Cardiac muscle cell (in vitro differentiated cells and primary cell): ENCODE measurements around the gene SRR. TPM values are rescaled to one million over a fixed set of nuclear protein-coding genes. Genes with fewer than 3 reads are reported as not detected.
A peak's percentile ranks its signal among the peaks of the same experiment; 100 is the strongest.

Experiments used
- DNase-seq, 2 donors: peaks; one replicate each; pipeline versions ENCODE4 v3.0.0 to v3.0.0-alpha.2; 2010 to 2017; ENCODE audit warnings: low read depth in 1 of 2, low spot score in 1 of 2
- H3K27ac ChIP-seq: fragments of 200-600 bp; sonication (generic); 2 replicates; pipeline ENCODE4 v1.5.1; 2016
- H3K27me3 ChIP-seq: fragments of 200-600 bp; sonication (generic); 2 replicates; pipeline ENCODE4 v1.6.0; 2016; ENCODE audit warnings: control low read depth
- H3K36me3 ChIP-seq: fragments of 200-600 bp; sonication (generic); 2 replicates; pipeline ENCODE4 v1.5.1; 2016; ENCODE audit warnings: control low read depth
- H3K4me1 ChIP-seq: fragments of 200-600 bp; sonication (generic); 2 replicates; pipeline ENCODE4 v1.8.1; 2017; ENCODE audit warnings: low read depth, mild to moderate bottlenecking, mixed run types
- H3K4me3 ChIP-seq: fragments of 200-600 bp; sonication (generic); 2 replicates; pipeline ENCODE4 v1.5.1; 2016; ENCODE audit warnings: mild to moderate bottlenecking
- H3K9me3 ChIP-seq: fragments of 200-600 bp; sonication (generic); 2 replicates; pipeline ENCODE4 v1.5.1; 2017; ENCODE audit warnings: low read depth, mild to moderate bottlenecking, control low read depth
- CTCF ChIP-seq: IDR thresholded peaks from 2 replicates; pipeline ENCODE4 v1.5.1; 2012; ENCODE audit warnings: low read depth, mild to moderate bottlenecking, low read length
- polyA plus RNA-seq: library from polyadenylated mRNA; unstranded; fragments of >200 nt; fragmentation: Nextera tagmentation; extraction: Ambion mirVana; gene quantifications from 2 replicates; pipeline ENCODE4 v1.2.1, GENCODE V29; 2016
- total RNA-seq: library from RNA; depleted of rRNA; stranded (reverse); fragments of >200 nt; gene quantifications from 2 replicates; pipeline ENCODE4 v1.2.3, GENCODE V29; 2016

The SRR gene
- total and polyA plus RNA-seq, 2 experiments from 2014 or later = 27.7 to 49.9 TPM

- H3K36me3 ChIP-seq = no peaks in the 10 kb centered on the region
- TF ChIP-seq CTCF = no peak
These were observed 60.4 kb downstream of the SRR start for GRCh38 chr17:2363851-2364762.

GRCh38 chr17:2364763-2365116 is 61.0 kb downstream of the SRR start:
- TF ChIP-seq CTCF = no peak
- H3K36me3 ChIP-seq = no peaks in the 10 kb centered on the region

More at GRCh38 chr17:2363851-2364762, 60.4 kb downstream of the SRR start:
- Histone ChIP-seq H3K9me3 (no peaks in the 10 kb centered on the region), H3K27me3 (no peaks in the 10 kb centered on the region), H3K4me1 (no peaks in the 10 kb centered on the region), H3K27ac (no peak overlapping the region), H3K4me3 (no peak overlapping the region)
- DNase-seq = no peak

GRCh38 chr17:2365132-2365531 is 61.4 kb downstream of the SRR start:
- TF ChIP-seq CTCF = no peak
- H3K4me1 ChIP-seq = no peaks in the 10 kb centered on the region
- H3K4me3 ChIP-seq = no peak overlapping the region
- no peak overlapping the region for H3K27ac ChIP-seq
- no peaks in the 10 kb centered on the region for H3K9me3 ChIP-seq
- H3K36me3 ChIP-seq = no peaks in the 10 kb centered on the region
- no peaks in the 10 kb centered on the region for H3K27me3 ChIP-seq
- DNase-seq = no peak

More at GRCh38 chr17:2364763-2365116, 61.0 kb downstream of the SRR start:
- no peaks in the 10 kb centered on the region for H3K4me1 ChIP-seq
- H3K9me3 ChIP-seq = no peaks in the 10 kb centered on the region
- no peak overlapping the region for H3K27ac ChIP-seq
- H3K27me3 ChIP-seq = no peaks in the 10 kb centered on the region
- H3K4me3 ChIP-seq = no peak overlapping the region
- no peak for DNase-seq

- no peaks in the 10 kb centered on the region for H3K36me3 ChIP-seq
- no peak overlapping the region for H3K4me3 ChIP-seq
- peak; percentile 43 for TF ChIP-seq CTCF
- H3K9me3 ChIP-seq = no peaks in the 10 kb centered on the region
- DNase-seq = peak in 1 of 2 donors; percentile 29
- no peak overlapping the region for H3K27ac ChIP-seq
- H3K4me1 ChIP-seq = no peaks in the 10 kb centered on the region
- no peaks in the 10 kb centered on the region for H3K27me3 ChIP-seq
These were observed 63.2 kb downstream of the SRR start for GRCh38 chr17:2366747-2367494.

- Histone ChIP-seq H3K27ac (no peak overlapping the region), H3K9me3 (no peaks in the 10 kb centered on the region), H3K4me3 (no peak overlapping the region), H3K27me3 (no peaks in the 10 kb centered on the region), H3K4me1 (no peaks in the 10 kb centered on the region), H3K36me3 (no peaks in the 10 kb centered on the region)
- no peak for DNase-seq
- no peak for TF ChIP-seq CTCF
These were observed 64.6 kb downstream of the SRR start for GRCh38 chr17:2368359-2368758.
